Left colon (tissue), 2 donors: ENCODE measurements around the gene C4BPA. TPM values are rescaled to one million over a fixed set of nuclear protein-coding genes. Genes with fewer than 3 reads are reported as not detected.

Experiments
- ATAC-seq: fragments of 200-7000 bp; cut with Tn5 transposase; one replicate; pipeline ENCODE4 v1.9.1; 2020; ENCODE audit warnings: mild to moderate bottlenecking, moderate library complexity
- DNase-seq, 2 donors: peaks; one replicate each; pipeline ENCODE4 v3.0.0-alpha.2; 2020
- intact Hi-C, 2 donors: fragments of 100-400 bp; cut with DNase I in 1 of 2; cut with micrococcal nuclease in 1 of 2; formaldehyde crosslinking; loops; one replicate each; pipeline versions ENCODE4 v1.11.2 to v1.14.0; 2022; cut with DNase I, micrococcal nuclease
- total RNA-seq, 2 donors: library from RNA; stranded (reverse); fragmentation: NEBNext Ultra II Directional; extraction: Animal tissue kit (Norgen Biotek cat#: 25700); gene quantifications; one replicate each; pipeline ENCODE4 v1.2.1, GENCODE V29; 2021
- donor health status: DM: no; HTN: no; CAD: no.
- donor health status: DM: yes; HTN: yes; CAD: no.

C4BPA gene
- total RNA-seq, 2 donors from 2014 or later, result 3.4 to 4.5 TPM

GRCh38 chr1:207156095-207156494 is 52.1 kb downstream of the C4BPA start:
- DNase-seq (no peak), ATAC-seq (no peak)
- intact Hi-C loops, result no loop called here

DNA sequence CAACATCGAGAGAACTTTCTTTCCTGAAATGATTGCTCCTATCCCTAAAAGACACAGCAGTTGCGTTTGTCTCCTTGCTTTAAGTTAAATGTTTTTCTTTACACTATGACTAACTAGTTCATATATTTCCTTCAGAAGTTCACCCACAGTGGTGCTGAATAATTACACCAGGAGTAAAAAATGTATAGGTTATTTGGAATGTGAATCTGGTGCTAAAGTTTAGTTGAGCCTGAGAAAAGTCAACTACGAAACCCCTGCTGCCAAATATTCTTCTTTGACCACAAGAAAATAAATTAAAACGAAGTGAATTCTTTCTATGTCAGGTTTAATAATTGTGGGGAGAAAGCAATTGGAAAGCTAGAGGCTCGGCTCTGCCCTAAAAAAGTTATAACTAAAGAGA is 52.8 kb downstream of the C4BPA start:
- ATAC-seq, result no peak

DNA sequence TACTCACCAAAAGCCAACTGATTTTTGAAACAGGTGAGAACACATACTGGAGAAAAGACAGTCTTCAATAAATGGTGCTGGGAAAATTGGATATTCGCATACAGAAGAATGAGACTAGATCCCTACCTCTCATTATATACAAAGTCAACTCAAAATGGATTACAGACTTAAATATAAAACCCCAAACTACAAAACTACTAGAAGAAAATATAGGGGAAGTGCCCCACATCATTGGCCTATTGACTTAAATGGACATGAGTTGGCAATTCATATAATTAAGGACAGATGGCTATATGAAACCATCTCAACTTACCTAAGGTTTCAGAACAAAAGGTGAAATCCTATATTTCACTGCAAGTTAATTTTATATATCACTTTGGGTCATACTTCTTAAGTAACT is 60.1 kb downstream of the C4BPA start:
- no peak for DNase-seq
- intact Hi-C loops, result no loop called here
- ATAC-seq, result no peak

More for the DNA sequence above, 52.8 kb downstream of the C4BPA start:
- intact Hi-C loops, result no loop called here
- no peak for DNase-seq

DNA sequence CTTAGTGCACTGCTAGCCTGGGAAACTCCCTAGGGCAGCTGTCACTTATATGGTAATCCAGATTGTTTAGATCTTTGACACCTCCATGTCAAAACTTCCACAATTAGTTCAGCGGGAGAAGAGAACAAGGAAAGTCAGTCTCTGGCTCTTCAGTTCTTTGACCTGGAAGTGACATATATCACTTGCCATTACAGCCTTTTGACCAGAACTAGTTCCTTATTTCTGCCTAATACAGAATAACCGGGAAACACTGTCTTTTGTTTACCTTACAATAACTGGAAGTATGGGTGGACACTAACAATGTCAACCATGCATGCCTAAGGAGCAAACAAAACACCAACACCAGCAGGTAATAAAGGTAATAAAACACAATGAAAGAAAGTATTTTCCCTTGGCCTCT is 68.3 kb downstream of the C4BPA start:
- intact Hi-C loops, result no loop called here
- DNase-seq (no peak), ATAC-seq (peak; percentile 93)

- DNase-seq, result peak; percentile 5 to 34
- ATAC-seq, result peak; percentile 75
- intact Hi-C loops, result no loop called here
Observed at GRCh38 chr1:207172885-207173284, 68.9 kb downstream of the C4BPA start.

DNA sequence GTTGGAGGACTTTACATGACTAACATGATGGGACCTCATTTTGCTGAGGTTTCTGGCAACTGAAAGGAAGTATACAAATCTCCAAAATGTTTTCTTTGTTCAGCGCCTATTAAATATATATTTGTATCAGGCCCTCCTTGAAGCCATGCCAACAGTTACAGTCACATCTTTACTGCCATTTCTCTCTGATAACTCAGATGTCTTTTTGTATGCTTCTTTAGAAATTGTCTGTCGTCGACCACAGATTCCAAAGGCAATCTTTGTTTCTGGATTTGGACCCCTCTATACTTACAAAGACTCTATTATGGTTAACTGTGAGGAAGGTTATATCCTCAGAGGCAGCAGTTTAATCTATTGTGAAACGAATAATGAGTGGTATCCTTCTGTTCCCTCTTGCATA is 69.4 kb downstream of the C4BPA start:
- intact Hi-C loops, result no loop called here
- no peak for ATAC-seq
- no peak for DNase-seq

- intact Hi-C loops, result no loop called here
- no peak for DNase-seq
Observed at GRCh38 chr1:207174913-207175312, 70.9 kb downstream of the C4BPA start.

DNA sequence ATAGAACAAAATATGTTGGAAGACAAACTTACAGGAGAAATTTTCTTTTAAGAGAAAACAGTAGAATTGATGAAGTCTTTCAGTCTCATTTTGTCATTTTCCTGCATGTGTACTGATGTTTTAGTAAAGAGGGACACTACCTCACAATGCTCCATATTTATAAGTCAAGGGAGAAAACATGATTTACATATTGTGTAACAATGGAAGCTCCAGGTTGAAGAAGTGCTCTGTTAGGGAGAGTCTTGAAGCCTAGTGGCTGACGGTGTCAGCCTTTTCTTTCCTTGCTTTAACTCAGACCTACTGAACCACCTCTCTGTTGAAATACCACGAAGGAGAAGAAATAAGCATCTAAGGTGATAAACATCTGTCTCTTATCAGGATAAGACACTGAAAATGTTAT is 75.0 kb downstream of the C4BPA start:
- no peak for ATAC-seq
- intact Hi-C loops, result no loop called here
- DNase-seq, result no peak

More at GRCh38 chr1:207174913-207175312, 70.9 kb downstream of the C4BPA start:
- ATAC-seq, result no peak

DNA sequence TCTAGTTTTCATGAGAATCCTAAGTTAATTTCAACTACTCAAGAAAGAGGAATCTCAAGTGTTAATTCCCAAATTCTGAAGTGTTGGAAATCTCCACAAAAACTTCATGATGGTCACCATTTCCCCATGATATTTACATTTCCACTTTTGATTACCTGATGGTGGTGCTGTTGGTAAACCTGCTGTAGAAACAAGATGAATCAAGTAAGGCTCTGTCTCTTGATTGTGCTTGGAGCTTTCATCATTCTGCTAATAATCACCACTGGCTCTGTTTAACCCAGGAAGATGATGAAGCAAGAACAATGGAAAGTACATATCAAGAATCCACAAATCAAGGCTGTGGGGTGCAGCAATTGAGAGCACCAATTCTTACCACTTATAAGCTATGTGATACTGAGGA is 77.8 kb downstream of the C4BPA start:
- DNase-seq (no peak), ATAC-seq (no peak)
- intact Hi-C loops, result no loop called here

GRCh38 chr1:207186503-207186902 is 82.5 kb downstream of the C4BPA start:
- intact Hi-C loops, result no loop called here
- ATAC-seq (no peak), DNase-seq (no peak)

DNA sequence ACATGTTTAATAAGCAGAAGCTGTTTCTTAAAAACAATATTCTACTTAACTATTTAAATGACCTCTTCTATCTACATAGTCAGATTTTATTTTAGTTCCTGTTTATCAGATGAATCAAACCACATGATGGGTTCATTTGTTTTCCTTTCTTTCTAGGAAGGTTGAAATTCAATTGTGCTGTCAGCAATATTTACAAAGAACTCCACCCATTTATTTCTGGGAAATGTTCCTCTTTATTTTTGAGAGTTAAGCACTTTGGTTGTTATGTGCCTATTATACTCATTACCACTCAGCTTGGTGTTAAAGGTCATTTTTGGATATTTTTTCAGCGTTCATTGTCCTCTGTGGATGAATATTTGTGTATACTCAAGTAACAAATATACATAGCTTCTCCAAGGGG is 84.9 kb downstream of the C4BPA start:
- no peak for DNase-seq
- intact Hi-C loops, result no loop called here
- ATAC-seq, result no peak

GRCh38 chr1:207191061-207191460 is 87.0 kb downstream of the C4BPA start:
- DNase-seq, result no peak
- intact Hi-C loops, result no loop called here
- no peak for ATAC-seq

DNA sequence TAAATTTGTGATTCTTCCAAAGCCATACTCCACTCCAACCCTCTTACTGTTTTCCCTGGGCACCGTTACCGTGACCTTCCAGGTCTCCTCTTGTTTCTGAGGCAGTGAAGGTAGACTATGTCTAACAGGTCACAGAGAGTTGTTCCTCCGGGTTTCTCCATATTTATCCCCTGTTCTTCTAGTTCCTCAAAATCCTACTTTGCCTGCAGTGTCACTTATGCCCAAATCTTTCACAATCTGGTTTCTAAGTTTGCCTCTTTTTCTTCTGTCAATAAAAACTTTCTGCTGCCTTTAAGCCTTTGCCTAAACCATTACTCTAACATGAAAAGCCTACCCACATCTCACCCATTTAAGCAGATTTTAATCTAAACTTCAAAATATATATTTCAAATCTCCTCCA is 87.7 kb downstream of the C4BPA start:
- intact Hi-C loops, result no loop called here
- no peak for DNase-seq
- ATAC-seq, result no peak

DNA sequence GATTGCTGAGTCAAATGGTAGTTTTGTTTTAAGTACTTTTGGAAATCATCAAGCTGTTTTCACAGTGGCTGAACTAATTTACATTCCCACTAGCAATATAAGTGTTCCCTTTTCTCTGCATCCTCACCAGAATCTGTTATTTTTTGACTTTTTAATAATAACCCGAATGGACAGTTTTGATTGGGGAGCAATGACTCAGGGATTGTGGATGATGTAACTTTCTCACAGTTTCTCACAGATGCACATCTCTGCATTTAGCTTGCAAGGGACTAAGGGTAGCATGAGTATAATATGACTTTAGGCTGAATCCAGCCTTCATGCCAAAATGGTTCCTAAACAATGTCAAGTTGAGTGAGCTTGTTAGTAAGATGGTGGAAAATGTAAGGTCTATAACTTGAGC is 90.2 kb downstream of the C4BPA start:
- DNase-seq (no peak), ATAC-seq (no peak)
- intact Hi-C loops, result no loop called here

Other genes with a start within 250 kb of the C4BPA start
- not detected for gene IL20, start 238.6 kb upstream of the C4BPA start, total RNA-seq
- not detected for gene IL24, start 206.8 kb upstream of the C4BPA start, total RNA-seq
- 1 to 10 TPM; 1.6 to 4.8 TPM for gene FCMR, start 182.3 kb upstream of the C4BPA start, total RNA-seq
- gene PIGR, start 157.8 kb upstream of the C4BPA start, total RNA-seq, result over 10,000 TPM; 10,148 to 12,746 TPM
- gene FCAMR, start 133.8 kb upstream of the C4BPA start, total RNA-seq, result 1 to 10 TPM in 1 of 2 donors, under 1 TPM in 1; 0.53 to 1.0 TPM
- 10 to 100 TPM; 17.2 to 31.6 TPM for gene C1orf116, start 71.5 kb upstream of the C4BPA start, total RNA-seq
- gene YOD1, start 53.0 kb upstream of the C4BPA start, total RNA-seq, result 1 to 10 TPM; 6.6 to 7.2 TPM
- gene PFKFB2, start 51.0 kb upstream of the C4BPA start, total RNA-seq, result 100 to 1,000 TPM; 104 to 117 TPM
- 10 to 100 TPM in 1 of 2 donors, 1 to 10 TPM in 1; 5.0 to 20.8 TPM for gene C4BPB, start 15.4 kb upstream of the C4BPA start, total RNA-seq
- gene CD55, start 217.4 kb downstream of the C4BPA start, total RNA-seq, result 10 to 100 TPM; 44.0 to 75.4 TPM